ENCODE data around the gene ZNF474.

GRCh38 chr5:122183098-122183787 lies 53.9 kb downstream of the ZNF474 start:
- no peak for TF ChIP-seq CTCF (IDR thresholded peaks at IDR 0.05; ENCODE audit: low read depth, low read length)
- TF ChIP-seq POLR2A (IDR thresholded peaks at IDR 0.05; ENCODE audit: extremely low read depth, insufficient read length), result no peak
